HG02981 (cell line): ENCODE data around the gene HOXA3.

Experiments
- ATAC-seq: cut with Tn5 transposase; IDR thresholded peaks from one replicate; pipeline ENCODE4 v1.9.1; 2021; ENCODE audit warnings: mild to moderate bottlenecking, moderate library complexity; ENCODE audit not compliant: unreplicated experiment

HOXA3 gene

GRCh38 chr7:27116962-27117886 is 35.2 kb downstream of the HOXA3 start:
- ATAC-seq, result no peak

GRCh38 chr7:27116031-27116961 is 36.1 kb downstream of the HOXA3 start:
- no peak for ATAC-seq

GRCh38 chr7:27115221-27116026 is 37.0 kb downstream of the HOXA3 start:
- ATAC-seq, result no peak

- no peak for ATAC-seq
These were observed 37.5 kb downstream of the HOXA3 start for GRCh38 chr7:27114881-27115220.

GRCh38 chr7:27113991-27114769 is 38.2 kb downstream of the HOXA3 start:
- no peak for ATAC-seq

GRCh38 chr7:27112955-27113949 is 39.1 kb downstream of the HOXA3 start:
- no peak for ATAC-seq

GRCh38 chr7:27112361-27112760 is 40.0 kb downstream of the HOXA3 start:
- no peak for ATAC-seq

- no peak for ATAC-seq
These were observed 40.6 kb downstream of the HOXA3 start for GRCh38 chr7:27111751-27112277.

- no peak for ATAC-seq
These were observed 41.2 kb downstream of the HOXA3 start for GRCh38 chr7:27111042-27111750.

GRCh38 chr7:27110186-27111031 is 42.0 kb downstream of the HOXA3 start:
- ATAC-seq, result no peak

GRCh38 chr7:27109466-27110185 is 42.8 kb downstream of the HOXA3 start:
- no peak for ATAC-seq

GRCh38 chr7:27108390-27109127 is 43.8 kb downstream of the HOXA3 start:
- ATAC-seq, result no peak

- no peak for ATAC-seq
These were observed 44.7 kb downstream of the HOXA3 start for GRCh38 chr7:27107391-27108381.

GRCh38 chr7:27106901-27107240 is 45.5 kb downstream of the HOXA3 start:
- ATAC-seq, result no peak
